Measurements from ENCODE around the gene AKR1B15. TPM values are rescaled to one million over a fixed set of nuclear protein-coding genes. Genes with fewer than 3 reads are reported as not detected.

The AKR1B15 gene
- 32.2 to 43.4 TPM (median 40.3 TPM) in 5 replicates for total RNA-seq (2022; extraction: Qiagen RNA extraction)

GRCh38 chr7:134548877-134549276 lies at the start of gene AKR1B15:
TSS of gene AKR1B15 (plus strand) at chr7:134549110. CDS start at chr7:134564620, 15,510 bp downstream.

Other genes with a start within 250 kb of the AKR1B15 start
- gene SLC35B4, start 232.2 kb upstream of the AKR1B15 start, total RNA-seq (2022; extraction: Qiagen RNA extraction): 28.4 to 43.2 TPM (median 37.7 TPM) in 5 replicates
- gene AKR1B1, start 90.0 kb upstream of the AKR1B15 start, total RNA-seq (2022; extraction: Qiagen RNA extraction): 2,060 to 2,330 TPM (median 2,276 TPM) in 5 replicates
- 2,309 to 2,514 TPM (median 2,482 TPM) in 5 replicates for gene AKR1B10, start 21.5 kb upstream of the AKR1B15 start, total RNA-seq (2022; extraction: Qiagen RNA extraction)
- 17.2 to 23.5 TPM (median 18.8 TPM) in 5 replicates for gene BPGM, start 97.7 kb downstream of the AKR1B15 start, total RNA-seq (2022; extraction: Qiagen RNA extraction)
- 153 to 255 TPM (median 221 TPM) in 5 replicates for gene CALD1, start 230.5 kb downstream of the AKR1B15 start, total RNA-seq (2022; extraction: Qiagen RNA extraction)